BE2C (cell line): ENCODE results near the gene ZNF778.
A peak's percentile ranks its signal among the peaks of the same experiment; 100 is the strongest.
"Not testable (repeated sequence)": the region's sequence is repeated elsewhere in the genome, so short reads cannot be mapped to it uniquely, and the experiment has no call there.

Experiments
- DNase-seq: peaks from one replicate; pipeline ENCODE4 v3.0.0-alpha.2; 2020
- H3K27me3 ChIP-seq: fragments of 250-450 bp; sonication (Bioruptor Pico); 2 replicates; pipeline ENCODE4 v1.5.1; 2020; ENCODE audit warnings: mild to moderate bottlenecking
- H3K36me3 ChIP-seq: fragments of 250-450 bp; sonication (Bioruptor Pico); 2 replicates; pipeline ENCODE4 v1.5.1; 2020; ENCODE audit warnings: mild to moderate bottlenecking
- H3K4me1 ChIP-seq: fragments of 250-450 bp; sonication (Bioruptor Pico); 2 replicates; pipeline ENCODE4 v1.5.1; 2020
- H3K4me3 ChIP-seq: 2 replicates; pipeline ENCODE4 v1.5.1; 2011; ENCODE audit warnings: low read depth, low read length
- H3K9me3 ChIP-seq: fragments of 250-450 bp; sonication (Bioruptor Pico); 2 replicates; pipeline ENCODE4 v1.5.1; 2020
- TF ChIP-seq, protein P1 (sequence below): IDR thresholded peaks from 2 replicates; pipeline ENCODE4 v1.5.1; 2012; ENCODE audit warnings: mild to moderate bottlenecking, low read depth, low read length

ZNF778 gene

DNA sequence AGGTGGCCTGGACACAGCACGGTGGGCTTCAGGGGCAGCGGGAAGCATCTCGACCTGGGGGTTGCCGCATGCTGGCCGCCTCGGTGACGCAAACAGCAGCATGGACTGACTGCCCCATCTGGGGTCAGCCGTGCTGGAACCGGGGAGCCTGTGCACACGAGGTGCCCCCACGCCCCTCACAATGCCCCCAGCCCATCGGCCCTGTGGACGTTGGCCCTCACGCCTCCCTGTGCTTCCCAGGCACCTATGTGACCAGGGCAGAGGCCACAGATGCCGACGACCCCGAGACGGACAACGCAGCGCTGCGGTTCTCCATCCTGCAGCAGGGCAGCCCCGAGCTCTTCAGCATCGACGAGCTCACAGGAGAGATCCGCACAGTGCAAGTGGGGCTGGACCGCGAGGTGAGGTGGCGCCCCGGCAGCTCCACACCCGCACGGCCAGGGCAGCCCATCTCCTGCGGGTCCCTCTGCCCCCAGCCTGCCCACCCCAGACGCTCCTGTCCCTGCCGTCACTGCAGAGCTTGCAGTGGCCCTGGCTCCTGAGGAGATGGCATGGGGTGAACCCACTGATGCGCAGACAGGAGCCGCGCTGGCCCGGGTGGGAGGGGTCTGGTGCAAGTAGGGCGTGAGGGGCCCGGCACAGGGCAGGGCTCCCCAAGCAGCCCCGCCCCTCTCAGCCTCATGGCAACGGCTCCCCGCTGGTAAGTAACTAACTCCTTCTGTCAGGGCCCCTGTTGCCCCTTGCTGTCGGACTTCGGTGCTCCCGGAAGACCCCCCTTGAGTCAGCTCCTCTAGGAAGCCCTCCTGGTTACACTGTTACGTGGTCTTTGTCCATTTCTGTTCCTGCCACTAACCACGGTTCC is 32.3 kb upstream of the ZNF778 start:
- no peaks in the 10 kb centered on the region for H3K36me3 ChIP-seq
- peak; percentile 16 for DNase-seq
- TF ChIP-seq, protein P1, sequence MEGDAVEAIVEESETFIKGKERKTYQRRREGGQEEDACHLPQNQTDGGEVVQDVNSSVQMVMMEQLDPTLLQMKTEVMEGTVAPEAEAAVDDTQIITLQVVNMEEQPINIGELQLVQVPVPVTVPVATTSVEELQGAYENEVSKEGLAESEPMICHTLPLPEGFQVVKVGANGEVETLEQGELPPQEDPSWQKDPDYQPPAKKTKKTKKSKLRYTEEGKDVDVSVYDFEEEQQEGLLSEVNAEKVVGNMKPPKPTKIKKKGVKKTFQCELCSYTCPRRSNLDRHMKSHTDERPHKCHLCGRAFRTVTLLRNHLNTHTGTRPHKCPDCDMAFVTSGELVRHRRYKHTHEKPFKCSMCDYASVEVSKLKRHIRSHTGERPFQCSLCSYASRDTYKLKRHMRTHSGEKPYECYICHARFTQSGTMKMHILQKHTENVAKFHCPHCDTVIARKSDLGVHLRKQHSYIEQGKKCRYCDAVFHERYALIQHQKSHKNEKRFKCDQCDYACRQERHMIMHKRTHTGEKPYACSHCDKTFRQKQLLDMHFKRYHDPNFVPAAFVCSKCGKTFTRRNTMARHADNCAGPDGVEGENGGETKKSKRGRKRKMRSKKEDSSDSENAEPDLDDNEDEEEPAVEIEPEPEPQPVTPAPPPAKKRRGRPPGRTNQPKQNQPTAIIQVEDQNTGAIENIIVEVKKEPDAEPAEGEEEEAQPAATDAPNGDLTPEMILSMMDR, result no peak
- no peaks in the 10 kb centered on the region for H3K4me1 ChIP-seq
- peaks cover 29% of the 10 kb centered on the region for H3K27me3 ChIP-seq
- no peaks in the 10 kb centered on the region for H3K9me3 ChIP-seq
- H3K4me3 ChIP-seq, result no peak overlapping the region

DNA sequence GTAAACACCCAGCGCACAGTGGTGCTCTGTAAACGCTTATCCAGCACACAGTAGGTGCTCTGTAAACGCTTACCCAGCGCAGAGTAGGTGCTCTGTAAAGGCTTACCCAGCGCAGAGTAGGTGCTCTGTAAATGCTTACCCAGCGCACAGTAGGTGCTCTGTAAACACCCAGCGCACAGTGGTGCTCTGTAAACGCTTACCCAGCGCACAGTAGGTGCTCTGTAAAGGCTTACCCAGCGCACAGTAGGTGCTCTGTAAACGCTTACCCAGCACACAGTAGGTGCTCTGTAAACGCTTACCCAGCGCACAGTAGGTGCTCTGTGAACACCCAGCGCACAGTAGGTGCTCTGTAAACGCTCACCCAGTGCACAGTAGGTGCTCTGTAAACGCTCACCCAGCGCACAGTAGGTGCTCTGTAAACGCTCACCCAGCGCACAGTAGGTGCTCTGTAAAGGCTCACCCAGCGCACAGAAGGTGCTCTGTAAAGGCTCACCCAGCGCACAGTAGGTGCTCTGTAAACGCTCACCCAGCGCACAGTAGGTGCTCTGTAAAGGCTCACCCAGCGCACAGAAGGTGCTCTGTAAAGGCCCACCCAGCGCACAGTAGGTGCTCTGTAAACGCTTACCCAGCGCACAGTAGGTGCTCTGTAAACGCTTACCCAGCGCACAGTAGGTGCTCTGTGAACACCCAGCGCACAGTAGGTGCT is 31.5 kb upstream of the ZNF778 start:
- H3K9me3 ChIP-seq, H3K4me1 ChIP-seq, DNase-seq, H3K4me3 ChIP-seq, H3K36me3 ChIP-seq: not testable (repeated sequence)
- H3K27me3 ChIP-seq, result peaks cover 32% of the 10 kb centered on the region

DNA sequence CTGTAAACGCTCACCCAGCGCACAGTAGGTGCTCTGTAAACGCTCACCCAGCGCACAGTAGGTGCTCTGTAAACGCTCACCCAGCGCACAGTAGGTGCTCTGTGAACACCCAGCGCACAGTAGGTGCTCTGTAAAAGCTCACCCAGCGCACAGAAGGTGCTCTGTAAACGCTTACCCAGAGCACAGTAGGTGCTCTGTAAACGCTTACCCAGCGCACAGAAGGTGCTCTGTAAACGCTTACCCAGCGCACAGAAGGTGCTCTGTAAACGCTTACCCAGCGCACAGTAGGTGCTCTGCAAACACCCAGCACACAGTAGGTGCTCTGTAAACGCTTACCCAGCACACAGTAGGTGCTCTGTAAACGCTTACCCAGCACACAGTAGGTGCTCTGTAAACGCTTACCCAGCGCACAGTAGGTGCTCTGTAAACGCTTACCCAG is 30.9 kb upstream of the ZNF778 start:
- not testable (repeated sequence) for H3K4me1 ChIP-seq, H3K9me3 ChIP-seq, DNase-seq, H3K4me3 ChIP-seq, H3K36me3 ChIP-seq
- peaks cover 38% of the 10 kb centered on the region for H3K27me3 ChIP-seq

GRCh38 chr16:89187032-89187769 is 30.3 kb upstream of the ZNF778 start:
- TF ChIP-seq, protein P1, result no peak
- peak; percentile 38 for DNase-seq
- H3K27me3 ChIP-seq, result peaks cover 42% of the 10 kb centered on the region
- no peaks in the 10 kb centered on the region for H3K4me1 ChIP-seq
- no peak overlapping the region for H3K4me3 ChIP-seq
- no peaks in the 10 kb centered on the region for H3K9me3 ChIP-seq
- H3K36me3 ChIP-seq, result no peaks in the 10 kb centered on the region

DNA sequence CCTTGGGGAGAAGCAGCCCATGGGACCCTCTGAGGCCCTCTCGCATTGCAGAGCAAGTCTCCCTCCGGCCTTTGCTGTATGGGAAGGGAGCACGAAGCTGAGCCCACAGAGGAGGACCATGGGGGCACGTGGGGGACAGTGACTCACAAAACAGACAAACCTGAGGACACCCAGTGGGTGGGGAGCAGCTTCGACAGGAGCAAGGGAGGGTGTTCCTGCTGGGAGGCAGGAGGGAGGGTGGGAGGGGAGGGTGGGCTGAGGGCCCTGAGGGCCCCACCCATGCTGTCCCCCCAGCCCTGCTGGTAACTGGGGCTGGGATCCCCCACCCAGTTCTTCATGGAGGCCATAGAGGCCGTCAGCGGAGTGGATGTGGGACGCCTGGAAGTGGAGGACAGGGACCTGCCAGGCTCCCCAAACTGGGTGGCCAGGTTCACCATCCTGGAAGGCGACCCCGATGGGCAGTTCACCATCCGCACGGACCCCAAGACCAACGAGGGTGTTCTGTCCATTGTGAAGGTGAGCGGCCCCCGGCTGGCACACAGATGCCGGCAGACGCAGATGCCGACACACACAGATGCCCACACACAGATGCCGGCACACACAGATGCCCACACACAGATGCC is 29.6 kb upstream of the ZNF778 start:
- no peak for DNase-seq
- Histone ChIP-seq H3K4me1 (no peaks in the 10 kb centered on the region), H3K4me3 (no peak overlapping the region), H3K9me3 (no peaks in the 10 kb centered on the region), H3K36me3 (no peaks in the 10 kb centered on the region), H3K27me3 (peaks cover 43% of the 10 kb centered on the region)
- TF ChIP-seq, protein P1, result no peak

- H3K27me3 ChIP-seq, result peaks cover 36% of the 10 kb centered on the region
- H3K4me1 ChIP-seq, H3K9me3 ChIP-seq, H3K36me3 ChIP-seq, H3K4me3 ChIP-seq, DNase-seq: not testable (repeated sequence)
Observed at GRCh38 chr16:89188471-89189357, 28.8 kb upstream of the ZNF778 start.
